ENCODE results near the gene DESI1.
"Not testable (repeated sequence)": the region's sequence is repeated elsewhere in the genome, so short reads cannot be mapped to it uniquely, and the experiment has no call there.

Gene DESI1

DNA sequence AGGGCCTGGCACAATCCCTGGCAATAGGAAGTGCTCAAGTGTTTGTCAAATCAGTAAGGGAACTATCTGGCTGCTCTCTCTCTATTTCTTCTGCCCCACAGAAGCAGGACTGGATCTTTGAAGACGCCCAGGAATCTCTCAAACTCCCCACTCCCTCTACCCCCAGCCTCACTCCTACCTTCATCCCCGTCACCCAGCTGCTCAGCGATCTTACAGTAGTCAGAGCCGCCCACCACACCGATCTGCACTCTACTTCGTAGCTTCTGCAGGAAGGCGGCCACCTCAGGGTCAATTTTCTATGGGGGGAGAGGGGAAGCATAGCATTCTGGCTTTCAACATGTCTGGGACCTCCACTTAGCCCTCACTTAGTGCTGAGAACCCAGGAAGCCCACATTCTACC lies 34.9 kb downstream of the DESI1 start:
- DNase-seq (no peak), ATAC-seq (no peak)

DNA sequence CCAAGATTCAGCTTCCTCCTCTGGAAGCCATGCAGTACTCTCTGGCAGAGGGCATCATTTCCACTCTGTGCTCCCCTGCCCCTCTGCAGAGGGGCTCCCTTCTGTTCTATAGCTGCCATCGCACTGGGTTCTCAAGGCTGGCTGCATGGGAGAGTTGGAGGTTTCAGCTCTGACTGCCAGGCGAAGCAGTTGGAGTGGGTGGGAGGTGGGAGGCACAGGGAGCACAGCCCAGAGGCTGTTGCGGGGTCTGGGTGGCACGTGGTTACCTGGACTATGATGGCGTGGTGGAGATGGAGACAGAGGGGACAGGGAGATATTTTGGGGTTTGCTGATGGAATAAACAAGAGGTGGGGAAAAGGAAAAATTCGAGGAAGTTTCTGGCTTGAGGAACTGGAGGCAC lies 36.0 kb downstream of the DESI1 start:
- ATAC-seq: no peak
- no peak for DNase-seq

DNA sequence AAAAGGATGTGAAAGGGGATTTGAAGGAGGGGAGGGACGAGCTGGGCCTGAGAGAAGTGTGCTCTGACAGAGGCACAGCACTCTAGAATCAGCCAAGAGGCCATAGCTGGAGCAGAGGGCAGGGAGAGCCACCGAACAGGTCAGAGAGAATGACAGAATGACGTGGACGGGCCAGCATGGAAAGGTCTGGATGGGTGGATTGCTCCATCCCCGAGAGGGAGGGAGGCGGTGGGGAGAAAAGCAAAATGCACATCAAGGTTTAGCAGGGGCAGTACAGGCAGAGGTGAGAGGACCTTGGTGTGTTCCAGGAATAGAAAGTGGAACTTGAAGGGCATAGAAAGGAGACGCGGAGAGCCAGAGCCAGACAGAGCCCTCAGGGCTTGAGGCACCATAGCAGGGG lies 38.1 kb downstream of the DESI1 start:
- no peak for DNase-seq

DNA sequence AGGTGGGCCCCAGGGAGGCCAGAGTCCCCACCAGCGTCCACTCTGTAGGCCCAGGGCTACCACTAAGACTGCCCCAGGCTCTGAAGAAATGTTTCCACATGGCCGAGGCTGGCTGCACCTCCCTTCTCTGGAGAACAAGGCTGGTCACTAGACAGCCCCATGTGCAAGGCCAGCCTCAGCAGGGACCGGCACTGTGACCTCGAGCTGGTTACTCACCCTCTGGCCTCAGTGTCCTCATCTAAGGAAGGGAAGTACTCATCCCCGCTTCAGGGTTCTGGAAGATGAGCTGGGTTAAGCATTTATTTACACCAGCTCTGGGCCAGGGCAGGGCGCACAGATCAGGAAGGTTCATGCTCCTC lies 40.9 kb downstream of the DESI1 start:
- no peak for ATAC-seq
- DNase-seq: no peak

More for the DNA sequence above, 38.1 kb downstream of the DESI1 start:
- ATAC-seq: no peak

DNA sequence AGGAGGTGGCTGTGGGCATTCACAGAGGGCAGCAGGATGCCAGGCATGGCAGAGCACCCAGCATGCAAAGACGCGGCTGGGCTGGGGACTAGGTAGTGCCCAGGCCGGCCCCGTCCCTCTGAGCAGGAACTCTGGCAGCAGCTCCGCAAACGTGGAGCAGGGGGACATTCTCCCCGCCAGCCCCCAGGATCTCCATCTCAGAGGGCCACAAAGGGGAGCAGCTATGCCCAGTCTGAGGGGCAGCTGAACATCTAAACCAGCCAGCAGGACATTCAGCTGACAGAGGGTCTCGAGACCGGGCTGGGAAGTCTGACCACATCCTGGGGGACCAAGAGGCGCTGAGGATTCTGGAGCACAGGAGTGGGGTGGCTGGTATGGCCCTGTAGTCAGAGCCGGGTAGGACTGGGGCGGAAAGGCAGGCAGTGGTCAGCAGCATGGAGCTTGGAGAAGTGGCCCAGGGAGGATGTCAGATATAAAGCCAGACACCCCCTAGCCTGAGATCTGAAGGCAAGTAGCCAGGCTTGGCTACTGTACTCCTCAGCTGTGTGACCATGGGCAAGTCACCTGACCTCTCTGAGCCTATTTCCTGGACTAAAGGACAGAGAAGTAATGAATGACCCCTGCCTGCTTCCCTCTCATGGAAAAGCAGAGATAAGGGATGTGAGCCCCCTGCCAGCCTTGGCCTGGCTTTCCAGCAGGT lies 41.4 kb downstream of the DESI1 start:
- no peak for ATAC-seq

DNA sequence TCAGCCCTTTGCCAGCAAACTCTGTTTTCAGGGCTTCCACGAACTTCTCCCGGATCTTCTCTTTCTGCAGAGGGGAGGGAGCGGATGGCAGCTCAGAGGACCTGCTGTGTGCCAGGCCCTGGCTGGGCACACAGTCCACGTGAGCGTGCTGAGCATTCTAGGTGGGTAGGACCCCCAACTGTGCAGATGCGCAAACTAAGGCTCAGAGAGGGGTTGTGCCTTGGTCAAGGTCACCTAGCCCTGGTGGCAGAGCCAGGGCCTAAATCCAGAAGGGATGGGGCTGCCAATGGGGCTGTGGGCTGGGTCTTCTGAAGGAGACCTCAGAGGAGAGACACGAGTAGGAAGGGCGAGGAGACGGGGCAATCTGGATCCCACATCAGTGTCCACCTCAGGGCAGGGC lies 42.0 kb downstream of the DESI1 start:
- DNase-seq (no peak), ATAC-seq (no peak)

More for the DNA sequence above, 41.4 kb downstream of the DESI1 start:
- DNase-seq: no peak

DNA sequence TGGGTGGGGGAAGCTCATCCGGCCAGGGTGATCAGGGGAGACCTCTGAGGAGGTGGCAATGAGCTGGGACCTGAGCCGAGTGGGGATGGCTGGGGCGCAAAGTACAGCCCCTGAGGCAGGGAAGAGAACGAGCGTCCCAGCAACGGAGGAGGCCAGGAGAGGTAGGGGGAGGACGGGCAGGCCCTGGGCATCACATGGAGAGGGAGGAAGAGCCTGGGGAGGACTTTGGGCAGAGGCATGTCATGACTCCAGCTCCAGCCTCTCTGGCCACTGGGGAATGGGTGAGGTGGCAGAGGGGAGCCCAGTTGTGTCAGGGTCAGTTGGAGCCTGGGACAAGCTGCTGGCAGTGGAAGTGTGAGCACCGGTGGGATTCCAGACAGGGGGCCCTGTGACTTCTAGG lies 42.7 kb downstream of the DESI1 start:
- no peak for ATAC-seq
- no peak for DNase-seq

DNA sequence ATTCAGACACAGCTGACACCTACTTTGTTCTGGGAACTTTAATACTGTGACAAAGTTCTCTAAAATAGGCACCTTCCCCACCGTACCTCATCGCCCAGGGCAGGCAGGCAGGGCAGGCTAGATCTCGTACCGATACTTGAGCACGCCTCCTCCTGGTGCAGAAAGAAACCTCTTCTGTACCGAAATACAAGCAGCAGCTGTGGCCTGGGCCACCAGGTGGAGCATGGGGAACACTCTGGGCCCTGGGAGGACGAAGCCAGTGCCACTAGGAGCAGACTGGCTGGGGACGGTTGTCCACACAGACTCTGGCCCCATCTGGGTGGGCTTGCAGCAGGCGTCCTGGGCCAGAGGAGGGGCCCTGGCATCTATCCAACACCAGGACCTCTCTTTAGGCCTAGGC lies 44.0 kb downstream of the DESI1 start:
- ATAC-seq: peak; percentile 69
- peak; percentile 46 for DNase-seq

DNA sequence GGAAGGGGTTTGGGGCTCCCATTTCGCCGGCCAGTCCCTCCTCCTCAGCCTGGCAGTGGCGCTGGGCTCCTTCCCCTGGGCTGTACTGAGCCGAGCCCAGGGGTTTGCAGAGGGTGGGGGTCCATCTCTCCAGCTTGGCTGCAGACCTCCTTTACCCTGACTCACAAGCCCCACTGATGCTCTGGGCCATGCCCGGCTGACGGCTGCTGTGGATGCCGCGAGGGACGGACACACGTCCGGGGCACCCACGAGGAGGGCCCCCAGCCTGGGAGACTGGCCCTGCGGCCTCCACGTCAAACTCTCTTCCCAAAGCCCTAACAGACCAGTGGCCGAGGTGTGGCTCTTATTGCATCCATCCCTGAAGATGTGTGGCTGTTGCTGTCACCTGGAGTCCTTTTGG lies 45.3 kb downstream of the DESI1 start:
- ATAC-seq (no peak), DNase-seq (no peak)

DNA sequence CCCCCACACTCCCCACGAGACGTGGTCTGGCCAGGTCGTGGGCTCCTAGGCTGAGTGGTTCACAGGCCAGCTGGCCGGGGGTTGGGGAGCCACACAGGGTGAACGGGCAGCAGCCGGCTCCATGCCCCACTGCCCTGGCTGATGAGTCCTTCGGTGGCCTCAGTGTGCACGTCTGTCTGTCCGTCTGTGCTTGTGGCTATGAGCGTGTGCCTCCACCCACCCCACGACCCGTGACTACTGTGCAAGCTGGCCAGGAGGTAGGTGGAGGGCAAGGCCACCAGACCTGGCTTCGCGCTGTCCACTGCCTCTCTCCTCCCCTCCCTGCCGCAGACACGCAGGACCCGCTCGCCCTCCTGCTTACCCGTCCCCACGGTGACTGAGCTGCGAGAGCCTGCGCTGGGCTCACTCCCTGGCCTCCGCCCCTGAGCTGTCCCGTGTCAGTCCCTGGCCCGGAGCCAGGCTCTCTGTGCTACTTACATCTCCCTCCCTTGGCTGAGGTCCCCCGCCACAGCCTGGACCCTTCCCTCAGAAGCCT lies 45.9 kb downstream of the DESI1 start:
- DNase-seq (no peak), ATAC-seq (peak; percentile 19)

DNA sequence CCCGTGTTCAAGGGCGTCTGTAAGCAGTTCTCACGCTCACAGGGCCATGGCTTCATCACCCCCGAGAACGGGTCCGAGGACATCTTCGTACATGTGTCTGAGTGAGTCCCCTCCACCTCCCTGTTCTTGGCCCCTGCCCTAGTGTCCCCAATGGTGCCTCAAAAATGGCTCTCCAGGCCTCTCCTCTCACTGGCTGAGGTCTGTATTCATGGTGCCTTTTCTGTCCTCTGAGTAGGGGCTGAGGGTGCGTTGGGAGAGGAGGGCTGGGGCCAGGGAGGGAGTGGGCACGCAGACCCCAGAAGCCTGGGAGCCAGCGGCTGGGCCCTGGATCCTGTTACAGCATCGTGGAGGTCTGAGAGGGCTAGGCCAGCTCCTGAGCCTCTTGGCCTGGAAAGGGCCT lies 47.2 kb downstream of the DESI1 start:
- DNase-seq (no peak), ATAC-seq (no peak)

DNA sequence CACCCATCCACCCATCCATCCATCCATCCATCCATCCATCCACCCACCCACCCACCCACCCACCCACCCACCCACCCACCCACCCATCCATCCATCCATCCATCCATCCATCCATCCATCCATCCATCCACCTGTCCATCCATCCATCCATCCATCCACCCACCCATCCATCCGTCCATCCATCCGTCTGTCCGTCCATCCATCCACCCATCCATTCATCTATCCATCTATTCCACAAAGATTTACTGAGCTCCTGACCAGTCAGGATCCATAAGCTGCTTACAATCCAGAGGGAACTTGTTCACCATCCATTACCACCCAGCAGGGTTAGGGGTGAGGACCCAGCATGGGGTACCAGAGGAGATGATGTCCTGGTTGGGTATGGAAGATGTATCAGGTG lies 48.5 kb downstream of the DESI1 start:
- DNase-seq, ATAC-seq: not testable (repeated sequence)

DNA sequence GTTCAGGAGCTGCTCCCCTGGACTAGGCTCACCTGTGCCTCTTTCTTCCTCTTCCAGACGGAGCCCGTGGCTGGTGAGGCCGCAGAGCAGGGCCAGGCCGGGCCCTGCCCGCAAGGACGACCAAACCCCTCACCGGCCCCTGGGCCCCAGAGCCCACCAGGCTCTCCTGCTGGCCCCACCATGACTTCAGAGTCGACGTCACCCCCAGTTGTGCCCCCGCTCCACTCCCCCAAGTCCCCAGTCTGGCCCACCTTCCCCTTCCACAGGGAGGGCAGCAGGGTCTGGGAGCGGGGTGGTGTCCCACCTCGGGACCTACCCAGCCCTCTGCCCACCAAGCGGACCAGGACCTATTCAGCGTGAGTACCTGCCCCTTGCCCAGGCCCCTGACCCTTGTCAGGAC lies 49.1 kb downstream of the DESI1 start:
- DNase-seq (no peak), ATAC-seq (no peak)

DNA sequence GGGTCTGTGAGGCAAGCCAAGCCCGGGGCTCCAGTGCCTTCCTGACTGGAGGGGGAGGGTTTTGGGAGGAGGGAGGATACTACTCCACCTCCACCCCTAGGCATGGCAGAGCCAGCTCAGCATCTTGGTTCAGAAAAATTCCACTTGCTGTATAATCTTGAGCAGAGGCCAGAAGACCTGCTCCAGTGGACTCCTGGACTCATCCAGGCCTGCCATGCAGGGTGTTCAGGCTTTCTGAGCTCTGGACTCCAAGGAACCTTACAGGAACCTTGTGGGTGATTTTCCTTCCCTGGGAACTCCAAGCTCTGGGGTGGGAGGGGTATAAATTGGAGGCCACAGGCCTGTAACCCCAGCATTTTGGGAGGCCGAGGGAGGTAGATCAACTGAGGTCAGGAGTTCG lies 50.6 kb downstream of the DESI1 start:
- no peak for DNase-seq
- no peak for ATAC-seq

DNA sequence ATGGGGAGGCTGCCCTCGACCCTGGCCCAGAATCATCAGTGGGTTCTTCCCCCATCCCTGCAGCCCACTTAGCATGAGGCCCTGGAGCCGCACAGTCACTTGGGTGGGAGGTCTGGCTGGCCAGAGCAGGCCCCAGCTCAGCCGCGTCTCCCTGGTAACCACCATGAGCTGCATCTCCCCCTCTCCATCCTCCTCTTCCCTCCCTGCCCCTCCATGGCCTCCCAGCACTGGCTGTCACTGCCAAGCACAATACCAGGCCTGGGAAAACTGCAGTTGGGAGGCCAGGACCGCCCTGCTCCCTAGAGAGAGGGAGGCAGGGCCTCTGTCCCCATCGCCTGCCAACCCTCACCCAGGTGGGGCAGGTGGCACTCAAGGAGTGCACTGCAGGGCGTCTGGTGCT lies 52.0 kb downstream of the DESI1 start:
- DNase-seq: no peak
- no peak for ATAC-seq

DNA sequence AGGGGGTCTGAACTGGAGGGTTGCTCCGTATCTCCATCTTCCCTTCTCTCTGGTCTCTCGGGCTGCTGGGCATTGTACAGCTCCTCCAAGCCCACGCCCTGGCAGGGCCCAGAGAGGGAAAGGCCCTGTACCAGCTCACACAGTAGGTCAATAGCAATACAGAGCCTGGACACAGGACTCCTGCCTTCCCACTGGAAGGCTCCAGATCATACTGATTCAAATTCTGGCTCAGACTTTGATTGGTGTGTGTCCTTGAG lies 53.4 kb downstream of the DESI1 start:
- no peak for ATAC-seq

DNA sequence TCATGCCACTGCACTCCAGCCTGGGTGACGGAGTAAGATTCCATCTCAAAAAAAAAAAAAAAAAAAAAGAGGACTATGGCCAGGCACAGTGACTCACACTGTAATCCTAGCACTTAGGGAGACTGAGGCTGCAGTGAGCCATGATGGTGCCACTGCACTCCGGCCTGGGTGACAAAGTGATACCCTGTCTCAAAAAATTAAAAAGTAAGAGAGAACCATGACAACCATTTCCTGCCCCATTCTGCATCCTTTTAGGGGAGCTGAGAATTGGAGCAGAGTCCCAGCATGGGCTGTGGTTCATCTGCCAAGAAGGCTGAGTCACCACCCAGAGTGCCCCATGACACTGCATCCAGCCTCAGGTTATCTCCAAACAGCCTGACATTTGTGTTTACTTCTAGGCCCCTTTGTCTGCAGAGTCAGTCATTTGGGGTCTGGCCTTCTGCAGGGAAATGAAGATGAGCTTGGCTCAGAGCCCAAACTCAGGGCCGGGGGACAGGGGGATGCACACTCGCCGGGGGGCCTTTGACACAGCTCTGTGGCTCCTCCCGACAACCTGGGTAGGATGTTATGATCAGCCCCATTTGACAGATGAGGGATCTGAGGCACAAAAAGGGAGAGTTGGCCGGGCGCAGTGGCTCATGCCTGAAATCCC lies 55.3 kb downstream of the DESI1 start:
- peak; percentile 38 for DNase-seq
- peak; percentile 87 for ATAC-seq

More for the DNA sequence above, 53.4 kb downstream of the DESI1 start:
- DNase-seq: no peak

DNA sequence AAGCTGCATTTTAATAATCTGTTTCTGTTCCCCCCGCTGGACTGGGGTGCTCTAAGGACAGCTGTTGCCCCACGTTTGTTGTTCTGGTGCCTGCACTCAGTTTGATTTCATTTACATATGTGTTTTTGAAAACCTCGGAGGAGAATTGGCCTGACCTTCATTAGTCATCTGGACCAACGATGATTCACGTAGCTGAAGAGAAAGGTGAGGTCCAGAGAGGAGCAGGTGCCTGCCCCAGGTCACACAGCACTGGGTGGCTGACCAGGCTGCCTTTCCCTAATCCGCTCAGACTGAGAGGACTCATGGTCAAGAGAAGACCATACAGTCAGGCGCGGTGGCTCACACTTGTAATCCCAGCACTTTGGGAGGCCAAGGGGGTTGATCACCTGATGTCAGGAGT lies 56.3 kb downstream of the DESI1 start:
- ATAC-seq (no peak), DNase-seq (no peak)

DNA sequence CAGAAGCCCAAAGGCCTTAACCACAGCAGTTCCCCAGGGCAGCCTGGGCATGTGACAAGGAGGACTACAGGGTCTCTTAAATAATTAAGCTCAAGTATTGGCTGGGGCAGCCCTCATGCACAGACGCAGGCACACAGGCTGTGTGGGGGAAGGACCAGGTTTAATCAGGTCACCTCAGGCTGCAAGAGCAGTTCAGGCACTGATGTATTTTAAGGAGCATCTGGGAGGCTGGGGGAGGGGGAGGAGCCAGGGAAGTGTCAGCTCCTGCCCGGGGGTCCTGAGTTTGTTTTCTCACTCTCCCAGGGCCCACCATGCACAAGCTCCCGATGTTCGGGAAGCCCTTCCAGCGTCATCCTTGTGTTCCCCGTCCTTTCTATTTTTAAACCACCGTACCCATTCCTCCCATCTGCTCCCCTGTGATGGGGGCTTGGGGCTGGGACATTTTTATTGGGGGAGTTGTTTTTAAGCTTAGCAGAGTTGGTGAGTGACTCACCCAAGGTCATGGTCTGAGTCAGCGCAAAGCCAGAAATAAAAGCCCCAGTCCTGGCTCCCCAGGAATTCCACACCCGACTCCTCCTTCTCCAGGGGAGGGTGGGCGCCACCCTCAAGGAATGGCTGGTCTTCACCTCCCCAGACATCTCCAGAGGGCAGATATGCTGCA lies 57.7 kb downstream of the DESI1 start:
- DNase-seq (no peak), ATAC-seq (no peak)

DNA sequence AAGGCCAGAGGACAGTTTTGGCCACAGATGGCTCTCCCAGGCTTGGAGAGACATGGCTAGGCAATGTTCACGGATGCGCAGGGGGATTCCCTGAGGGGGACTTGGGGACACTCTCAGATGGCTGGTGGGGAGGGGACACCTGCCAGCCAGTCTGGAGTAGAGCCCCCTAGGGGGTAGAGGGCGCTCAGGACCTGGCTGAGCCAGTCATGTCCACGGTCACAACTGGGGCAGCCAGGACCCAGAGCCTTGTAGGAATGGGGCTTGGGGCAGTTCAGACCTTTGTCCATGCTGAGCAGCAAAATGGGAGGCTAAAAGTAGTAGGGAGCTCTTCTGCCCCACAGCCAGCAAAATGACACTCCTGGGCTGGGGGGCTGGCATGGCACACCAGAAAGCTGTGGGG lies 58.4 kb downstream of the DESI1 start:
- ATAC-seq: no peak
- DNase-seq: no peak

DNA sequence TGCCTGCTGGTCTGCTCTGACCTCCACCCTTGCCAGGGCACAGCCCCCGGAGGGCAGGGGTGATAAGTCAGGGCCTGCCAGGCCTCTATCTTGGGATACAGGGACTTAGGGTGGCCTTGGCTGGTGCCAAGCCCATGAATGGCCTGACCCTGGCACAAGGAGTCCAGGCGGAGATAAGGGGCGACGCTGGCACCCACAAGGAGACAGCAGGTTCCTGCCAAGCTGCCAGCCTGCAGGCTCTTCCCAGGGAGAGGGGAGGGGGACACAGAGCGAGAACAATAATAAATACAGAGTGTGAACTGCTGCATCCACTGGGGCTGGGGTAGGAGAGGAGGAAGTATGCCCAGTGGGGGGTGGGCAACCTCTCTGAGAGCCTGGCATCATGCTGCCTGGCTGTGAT lies 59.1 kb downstream of the DESI1 start:
- no peak for DNase-seq
- ATAC-seq: no peak

DNA sequence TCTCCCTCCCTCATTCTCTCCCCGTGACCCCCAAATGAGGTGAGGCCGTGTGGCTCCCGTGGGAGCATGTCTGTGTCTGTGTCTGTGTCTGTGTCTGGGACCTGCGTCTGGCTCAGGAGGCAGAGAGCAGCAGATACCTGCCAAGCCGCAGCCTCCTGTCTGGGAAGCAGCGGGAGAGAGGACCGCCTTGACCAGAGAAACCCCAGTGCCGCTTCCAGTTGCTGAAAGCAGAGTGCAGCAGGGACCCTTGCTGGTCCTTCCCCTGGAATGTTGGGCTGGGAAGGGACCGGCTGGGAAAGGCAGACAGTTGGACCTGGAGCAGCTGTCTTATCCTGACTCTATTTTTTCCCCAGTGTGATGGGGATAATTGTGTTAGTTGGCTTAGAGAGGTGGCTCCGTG lies 59.5 kb downstream of the DESI1 start:
- no peak for DNase-seq
- ATAC-seq: no peak

DNA sequence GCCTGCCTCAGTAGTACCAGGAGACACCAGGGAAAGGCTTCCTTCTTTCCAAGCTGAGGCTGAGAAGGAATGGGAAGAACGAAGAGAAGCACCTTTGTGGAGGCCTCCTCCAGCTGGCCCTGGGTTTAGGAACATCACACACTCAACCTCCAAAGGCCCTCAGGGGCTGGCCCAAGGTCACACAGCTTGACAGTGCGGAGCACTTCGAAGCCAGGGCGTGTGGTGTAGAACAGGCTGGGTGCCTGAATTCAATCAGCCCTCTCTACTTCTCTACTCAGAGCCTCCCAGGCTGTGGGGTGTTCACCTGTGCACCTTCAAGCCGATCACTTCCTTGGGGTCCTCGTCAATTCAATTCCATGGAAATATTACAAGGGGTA lies 60.8 kb downstream of the DESI1 start:
- no peak for ATAC-seq
- no peak for DNase-seq

DNA sequence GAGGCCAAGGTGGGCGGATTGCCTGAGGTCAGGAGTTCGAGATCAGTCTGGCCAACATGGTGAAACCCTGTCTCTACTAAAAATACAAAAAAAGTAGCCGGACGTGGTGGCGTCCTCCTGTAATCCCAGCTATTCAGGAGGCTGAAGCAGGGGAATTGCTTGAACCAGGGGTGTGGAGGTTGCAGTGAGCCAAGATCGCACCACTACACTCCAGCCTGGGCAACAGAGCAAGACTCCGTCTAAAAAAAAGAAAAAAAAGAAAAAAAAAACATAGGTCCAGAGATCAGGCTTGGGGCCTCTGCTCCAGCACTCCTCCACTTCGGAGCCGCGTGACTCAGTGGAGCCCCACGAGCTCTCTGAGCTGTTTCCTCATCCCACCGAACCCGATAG lies 62.6 kb downstream of the DESI1 start:
- DNase-seq, ATAC-seq: not testable (repeated sequence)
